H1 (cell line): ENCODE measurements around the gene IYD. TPM values are rescaled to one million over a fixed set of nuclear protein-coding genes. Genes with fewer than 3 reads are reported as not detected.

Experiments used
- CTCF ChIA-PET: fragments of 300-600 bp; sonication (Branson Sonifier 250); formaldehyde crosslinking; loops from one replicate; lab custom pipeline; 2021; ENCODE audit not compliant: partially characterized antibody; lab: Charles Lee
- POLR2A ChIA-PET: fragments of 300-600 bp; sonication (Branson Sonifier 250); formaldehyde crosslinking; loops from one replicate; lab custom pipeline; 2021; ENCODE audit warnings: inconsistent platforms; ENCODE audit not compliant: partially characterized antibody; lab: Charles Lee
- DNase-seq, 2 experiments: peaks; one replicate each; pipeline versions ENCODE4 v3.0.0 to v3.0.0-alpha.2; 2010 to 2022; ENCODE audit warnings: low spot score in 2 of 2, low read depth in 1 of 2, mixed read lengths in 1 of 2
- FAIRE-seq: peaks from 2 replicates; lab custom pipeline; 2011; peaks lifted over from hg19 to GRCh38; lab: Jason Lieb, UNC
- H2AFZ ChIP-seq: 2 replicates; pipeline ENCODE4 v1.8.1; 2012; ENCODE audit warnings: low read length, inconsistent platforms
- H2AK5ac ChIP-seq: 2 replicates; pipeline ENCODE4 v1.6.1; 2013; ENCODE audit warnings: low read depth, low read length
- H2BK120ac ChIP-seq: replicated peaks from 2 replicates; pipeline ENCODE3; 2013; ENCODE audit warnings: low read depth, low read length, inconsistent platforms
- H2BK12ac ChIP-seq: 2 replicates; pipeline ENCODE4 v1.6.1; 2013; ENCODE audit warnings: low read depth, low read length
- H2BK15ac ChIP-seq: 2 replicates; pipeline ENCODE4 v1.6.1; 2013; ENCODE audit warnings: low read length
- H2BK20ac ChIP-seq: 2 replicates; pipeline ENCODE4 v1.6.1; 2013; ENCODE audit warnings: low read length
- H2BK5ac ChIP-seq: 2 replicates; pipeline ENCODE4 v1.6.1; 2013; ENCODE audit warnings: low read depth, low read length
- H3K14ac ChIP-seq: 2 replicates; pipeline ENCODE4 v1.6.1; 2013; ENCODE audit warnings: inconsistent platforms; ENCODE audit not compliant: insufficient read length
- H3K18ac ChIP-seq: 2 replicates; pipeline ENCODE4 v1.6.1; 2013; ENCODE audit warnings: low read length; ENCODE audit errors: extremely low read depth
- H3K23ac ChIP-seq: 2 replicates; pipeline ENCODE4 v1.6.1; 2013; ENCODE audit warnings: inconsistent platforms; ENCODE audit not compliant: insufficient read length
- H3K23me2 ChIP-seq: 2 replicates; pipeline ENCODE4 v1.6.1; 2013; ENCODE audit warnings: low read depth, low read length
- H3K27ac ChIP-seq: 2 replicates; pipeline ENCODE4 v1.6.1; 2011; ENCODE audit warnings: low read depth, low read length, inconsistent platforms
- H3K27me3 ChIP-seq, 4 experiments: replicated peaks in 1 of 4; 1 replicate in 1 of 4; 2 replicates in 3 of 4; pipeline versions ENCODE4 v1.6.1 to v1.8.1; 2011 to 2013; ENCODE audit warnings: low read length in 3 of 4, mild to moderate bottlenecking in 3 of 4, inconsistent platforms in 2 of 4, mixed read lengths in 2 of 4, moderate library complexity in 1 of 4; ENCODE audit not compliant: control insufficient read depth in 3 of 4, insufficient read depth in 3 of 4; ENCODE audit errors: extremely low read depth in 1 of 4
- H3K36me3 ChIP-seq, 4 experiments: 2 replicates each; pipeline versions ENCODE4 v1.6.1 to v1.8.1; 2011 to 2013; ENCODE audit warnings: mild to moderate bottlenecking in 4 of 4, low read length in 3 of 4, moderate library complexity in 2 of 4, control low read depth in 1 of 4, inconsistent platforms in 1 of 4; ENCODE audit not compliant: insufficient read depth in 4 of 4, control insufficient read depth in 2 of 4
- H3K4ac ChIP-seq: replicated peaks from 2 replicates; pipeline ENCODE3; 2013; ENCODE audit warnings: low read length, low read depth, mixed read lengths, inconsistent platforms; ENCODE audit not compliant: insufficient read length
- H3K4me1 ChIP-seq, 4 experiments: replicated peaks in 1 of 4; 1 replicate in 1 of 4; 2 replicates in 3 of 4; pipeline versions ENCODE4 v1.6.1 to v1.8.1; 2011 to 2013; ENCODE audit warnings: low read length in 3 of 4, inconsistent platforms in 2 of 4, mixed read lengths in 1 of 4; ENCODE audit not compliant: insufficient read depth in 4 of 4, control insufficient read depth in 3 of 4
- H3K4me2 ChIP-seq, 2 experiments: 2 replicates each; pipeline versions ENCODE4 v1.6.1 to v1.8.1; 2011 to 2013; ENCODE audit warnings: low read depth in 2 of 2, low read length in 2 of 2, control low read depth in 1 of 2, inconsistent platforms in 1 of 2, mild to moderate bottlenecking in 1 of 2; ENCODE audit not compliant: insufficient read depth in 1 of 2
- H3K4me3 ChIP-seq, 4 experiments: fragments of 200-600, 300-600 bp in 1 of 4; sonication (generic), shearing (Covaris generic), sonication (Bioruptor Twin) in 1 of 4; 2 replicates each; pipeline versions ENCODE4 v1.5.1 to v1.8.1; 2011 to 2016; ENCODE audit warnings: low read length in 4 of 4, low read depth in 3 of 4, control low read depth in 2 of 4, inconsistent platforms in 2 of 4, mild to moderate bottlenecking in 2 of 4, mixed read lengths in 1 of 4, moderate library complexity in 1 of 4; ENCODE audit not compliant: insufficient read depth in 2 of 4; ENCODE audit errors: extremely low read depth in 1 of 4
- H3K56ac ChIP-seq: replicated peaks from 2 replicates; pipeline ENCODE3; 2013; ENCODE audit warnings: low read depth, mild to moderate bottlenecking, mixed read lengths, low read length, inconsistent platforms; ENCODE audit not compliant: insufficient read length
- H3K79me1 ChIP-seq: 2 replicates; pipeline ENCODE4 v1.6.1; 2013; ENCODE audit warnings: low read depth, low read length, control low read depth
- H3K79me2 ChIP-seq, 2 experiments: 2 replicates each; pipeline versions ENCODE4 v1.6.1 to v1.8.1; 2012 to 2013; ENCODE audit warnings: low read length in 2 of 2, mild to moderate bottlenecking in 2 of 2, inconsistent platforms in 1 of 2; ENCODE audit not compliant: insufficient read depth in 2 of 2, control insufficient read depth in 1 of 2
- H3K9ac ChIP-seq, 4 experiments: replicated peaks in 1 of 4; 1 replicate in 1 of 4; 2 replicates in 3 of 4; pipeline versions ENCODE4 v1.6.1 to v1.8.1; 2011 to 2013; ENCODE audit warnings: low read depth in 3 of 4, low read length in 3 of 4, control low read depth in 2 of 4, mild to moderate bottlenecking in 2 of 4, moderate library complexity in 2 of 4, inconsistent platforms in 1 of 4; ENCODE audit errors: extremely low read depth in 1 of 4
- H3K9me3 ChIP-seq, 2 experiments: 2 replicates each; pipeline versions ENCODE4 v1.6.1 to v1.8.1; 2012 to 2013; ENCODE audit warnings: mild to moderate bottlenecking in 2 of 2, moderate library complexity in 2 of 2, control low read depth in 1 of 2, inconsistent platforms in 1 of 2, low read depth in 1 of 2, low read length in 1 of 2, mixed read lengths in 1 of 2; ENCODE audit not compliant: insufficient read depth in 2 of 2
- H4K20me1 ChIP-seq, 2 experiments: replicated peaks in 1 of 2; 2 replicates each; pipeline versions ENCODE3 to v1.8.1; 2011 to 2013; ENCODE audit warnings: inconsistent platforms in 2 of 2, low read length in 2 of 2, mild to moderate bottlenecking in 1 of 2; ENCODE audit not compliant: insufficient read depth in 2 of 2, control insufficient read depth in 1 of 2
- H4K5ac ChIP-seq: 2 replicates; pipeline ENCODE4 v1.6.1; 2013; ENCODE audit warnings: low read length, low read depth, mixed read lengths, inconsistent platforms; ENCODE audit not compliant: insufficient read length
- H4K8ac ChIP-seq: 2 replicates; pipeline ENCODE4 v1.8.0; 2013; ENCODE audit warnings: mild to moderate bottlenecking, moderate library complexity, low read length, inconsistent platforms; ENCODE audit not compliant: insufficient read depth; ENCODE audit errors: extremely low read depth
- H4K91ac ChIP-seq: replicated peaks from 2 replicates; pipeline ENCODE3; 2013; ENCODE audit warnings: low read length, mixed read lengths, inconsistent platforms; ENCODE audit not compliant: insufficient read length
- CEBPB ChIP-seq: IDR thresholded peaks from 2 replicates; pipeline ENCODE4 v1.6.1; 2012; ENCODE audit warnings: low read depth, low read length
- JUND ChIP-seq: IDR thresholded peaks from 2 replicates; pipeline ENCODE4 v1.6.1; 2011; ENCODE audit warnings: mild to moderate bottlenecking, improper control_type of control experiment, low read length
- PHF8 ChIP-seq: fragments of 200-600 bp; sonication (generic); conservative IDR thresholded peaks from 2 replicates; pipeline ENCODE4 v1.7.1; 2012; ENCODE audit warnings: low read depth, mild to moderate bottlenecking, inconsistent platforms, low read length, moderate library complexity
- POLR2A ChIP-seq, 2 experiments: IDR thresholded peaks; 1 replicate in 1 of 2; 2 replicates in 1 of 2; pipeline ENCODE4 v1.6.1; 2011; ENCODE audit warnings: low read depth in 2 of 2, low read length in 2 of 2, mild to moderate bottlenecking in 2 of 2; ENCODE audit errors: control extremely low read depth in 1 of 2
- RBBP5 ChIP-seq: IDR thresholded peaks from 2 replicates; pipeline ENCODE4 v1.7.1; 2012; ENCODE audit warnings: low read depth, mild to moderate bottlenecking, inconsistent platforms, low read length, moderate library complexity, borderline replicate concordance
- SUZ12 ChIP-seq: fragments of 200-600 bp; sonication (generic); IDR thresholded peaks from 2 replicates; pipeline ENCODE4 v1.6.1; 2012; ENCODE audit warnings: mild to moderate bottlenecking, inconsistent platforms, low read length, moderate library complexity, mixed read lengths
- TAF1 ChIP-seq: IDR thresholded peaks from 2 replicates; pipeline ENCODE4 v1.6.1; 2011; ENCODE audit warnings: mild to moderate bottlenecking, low read depth, low read length
- WGBS, 2 experiments: shearing (Covaris generic) in 1 of 2; methylation state at CpG; one replicate each; pipeline versions ENCODE4 v1.1.6 to v1.1.7; 2013 to 2015; ENCODE audit warnings: low lambda C conversion rate in 2 of 2, mixed read lengths in 2 of 2, inconsistent platforms in 1 of 2, low coverage in 1 of 2, missing lambda C conversion rate in 1 of 2; ENCODE audit not compliant: insufficient replicate concordance in 2 of 2, insufficient coverage in 1 of 2, insufficient read length in 1 of 2; ENCODE audit errors: extremely low coverage in 1 of 2, missing lambda C conversion rate in 1 of 2; 5-methylcytosine and 5-hydroxymethylcytosine counted together
- polyA plus RNA-seq, 7 experiments: library from polyadenylated mRNA; depleted of rRNA in 3 of 7; stranded (reverse) in 5 of 7; unstranded in 2 of 7; fragments of >200 nt in 5 of 7; fragments of 200-250 nt in 2 of 7; gene quantifications; 1 replicate in 5 of 7; 2 replicates in 1 of 7; 4 replicates in 1 of 7; pipeline versions ENCODE4 v1.2.1 to v1.2.3, GENCODE V29; 2011 to 2013; ENCODE audit warnings: missing spikeins in 2 of 7, mixed read lengths in 2 of 7
- total RNA-seq: library from RNA; stranded (reverse); fragmentation: NEBNext Ultra II Directional; extraction: Animal tissue kit (Norgen Biotek cat#: 25700); gene quantifications from 2 replicates; pipeline ENCODE4 v1.2.1, GENCODE V29; 2021

IYD gene
- total and polyA plus RNA-seq, 2 of the 8 experiments (the other 6 are each of a cell fraction or from before 2014, with no cell fraction given) = not detected

- H3K9me3 ChIP-seq = no peaks in the 10 kb centered on the region
- H3K4me2 ChIP-seq = no peak overlapping the region
- no peak overlapping the region for H2BK20ac ChIP-seq
- no peaks in the 10 kb centered on the region for H4K20me1 ChIP-seq
- no peak overlapping the region for H2AFZ ChIP-seq
- CTCF ChIA-PET = interaction anchor here (0.6 to 2.4 kb wide), 5 partner anchors 8 to 407 kb away, joined by 3 to 13 read pairs (median 4); no protein-coding TSS in a partner anchor
- no peak overlapping the region for H2AK5ac ChIP-seq
- H3K9ac ChIP-seq = no peak overlapping the region
- POLR2A ChIA-PET = no interaction called here
- no peak for TF ChIP-seq PHF8
- no peak for TF ChIP-seq RBBP5
- TF ChIP-seq SUZ12 = no peak
- no peak for TF ChIP-seq POLR2A (IDR thresholded peaks at IDR 0.05; ENCODE audit: control extremely low read depth in 1 of 2, low read depth in 2 of 2, low read length in 2 of 2)
- TF ChIP-seq CEBPB = no peak
- TF ChIP-seq JUND = no peak
- TF ChIP-seq TAF1 = no peak
- no peak overlapping the region for H3K56ac ChIP-seq
- no peak overlapping the region for H2BK15ac ChIP-seq
- no peaks in the 10 kb centered on the region for H3K23me2 ChIP-seq
- no peak overlapping the region for H4K8ac ChIP-seq
- no peak overlapping the region for H3K4ac ChIP-seq
- 100% methylated on average over 1 of the region's 1 CpG; no CpG with 5 or more reads in 1 of the 2 experiments for WGBS, 2 experiments
- no peak overlapping the region for H3K4me3 ChIP-seq
- no peak overlapping the region for H4K5ac ChIP-seq
- H3K23ac ChIP-seq = no peak overlapping the region
- FAIRE-seq (no peak), DNase-seq (no peak)
- H4K91ac ChIP-seq = no peak overlapping the region
- no peak overlapping the region for H3K18ac ChIP-seq
- H3K14ac ChIP-seq = no peak overlapping the region
- no peaks in the 10 kb centered on the region for H3K79me2 ChIP-seq
- H2BK12ac ChIP-seq = no peak overlapping the region
- no peak overlapping the region for H2BK5ac ChIP-seq
- H3K27ac ChIP-seq = no peak overlapping the region
- no peaks in the 10 kb centered on the region for H3K36me3 ChIP-seq
- no peaks in the 10 kb centered on the region for H3K79me1 ChIP-seq
- H3K4me1 ChIP-seq = no peaks in the 10 kb centered on the region
- no peak overlapping the region for H2BK120ac ChIP-seq
- no peaks in the 10 kb centered on the region; a peak in 1 of 7 replicates for H3K27me3 ChIP-seq
These were observed 40.8 kb downstream of the IYD start for GRCh38 chr6:150409576-150410066.
